Breast epithelium (tissue), 3 donors: ENCODE results near the gene BOK.
"Not testable (repeated sequence)": the region's sequence is repeated elsewhere in the genome, so short reads cannot be mapped to it uniquely, and the experiment has no call there.

Experiments
- POLR2A ChIP-seq: fragments of 450-650 bp; IDR thresholded peaks from one replicate; pipeline ENCODE4 v1.6.1; 2016; ENCODE audit warnings: antibody characterized with exemption, mild to moderate bottlenecking, moderate library complexity
- POLR2AphosphoS5 ChIP-seq, 3 donors: sonication (generic); formaldehyde crosslinking; IDR thresholded peaks; one replicate each; pipeline ENCODE4 v1.6.1; 2017; ENCODE audit warnings: antibody characterized with exemption in 3 of 3
- TF ChIP-seq, protein P1 (sequence below), 3 donors: fragments of 450-650 bp; IDR thresholded peaks; one replicate each; pipeline ENCODE4 v1.5.1; 2016 to 2017; ENCODE audit warnings: antibody characterized with exemption in 3 of 3, mild to moderate bottlenecking in 3 of 3, moderate library complexity in 3 of 3

DNA sequence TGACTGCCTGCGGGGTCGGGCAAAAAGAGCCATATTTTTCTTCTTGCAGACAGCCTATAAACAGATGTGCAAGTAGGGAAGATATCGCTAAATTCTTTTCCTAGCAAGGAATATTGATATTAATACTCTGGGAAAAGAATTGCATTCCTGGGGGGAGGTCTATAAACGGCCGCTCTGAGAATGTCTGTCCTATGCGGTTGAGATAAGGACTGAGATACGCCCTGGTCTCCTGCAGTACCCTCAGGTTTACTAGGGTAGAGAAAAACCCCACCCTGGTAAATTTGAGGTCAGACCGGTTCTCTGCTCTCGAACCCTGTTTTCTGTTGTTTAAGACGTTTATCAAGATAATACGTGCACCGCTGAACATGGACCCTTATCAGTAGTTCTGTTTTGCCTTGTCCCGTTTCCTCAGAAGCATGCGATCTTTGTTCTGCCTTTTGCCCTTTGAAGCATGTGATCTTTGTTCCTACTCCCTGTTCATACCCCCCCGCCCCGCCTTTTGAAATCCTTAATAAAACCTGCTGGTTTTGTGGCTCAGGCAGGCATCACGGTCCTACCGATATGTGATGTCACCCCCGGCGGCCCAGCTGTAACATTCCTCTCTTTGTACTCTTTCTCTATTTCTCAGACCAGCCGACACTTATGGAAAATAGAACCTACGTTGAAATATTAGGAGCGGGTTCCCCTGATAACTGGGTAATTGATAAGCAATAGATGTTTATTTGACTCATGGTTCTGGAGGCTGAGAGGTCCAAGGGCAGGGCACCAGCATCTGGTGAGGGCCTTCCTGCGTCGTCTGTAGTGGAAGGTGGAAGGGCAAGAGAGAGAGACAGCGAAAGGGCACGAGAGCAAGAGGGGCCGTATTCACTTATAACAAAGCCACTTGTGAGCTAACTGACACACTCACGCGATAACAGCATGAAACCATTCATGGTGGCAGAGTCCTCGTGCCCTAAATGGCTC, 32.4 kb upstream of the BOK start:
- TF ChIP-seq, protein P1, sequence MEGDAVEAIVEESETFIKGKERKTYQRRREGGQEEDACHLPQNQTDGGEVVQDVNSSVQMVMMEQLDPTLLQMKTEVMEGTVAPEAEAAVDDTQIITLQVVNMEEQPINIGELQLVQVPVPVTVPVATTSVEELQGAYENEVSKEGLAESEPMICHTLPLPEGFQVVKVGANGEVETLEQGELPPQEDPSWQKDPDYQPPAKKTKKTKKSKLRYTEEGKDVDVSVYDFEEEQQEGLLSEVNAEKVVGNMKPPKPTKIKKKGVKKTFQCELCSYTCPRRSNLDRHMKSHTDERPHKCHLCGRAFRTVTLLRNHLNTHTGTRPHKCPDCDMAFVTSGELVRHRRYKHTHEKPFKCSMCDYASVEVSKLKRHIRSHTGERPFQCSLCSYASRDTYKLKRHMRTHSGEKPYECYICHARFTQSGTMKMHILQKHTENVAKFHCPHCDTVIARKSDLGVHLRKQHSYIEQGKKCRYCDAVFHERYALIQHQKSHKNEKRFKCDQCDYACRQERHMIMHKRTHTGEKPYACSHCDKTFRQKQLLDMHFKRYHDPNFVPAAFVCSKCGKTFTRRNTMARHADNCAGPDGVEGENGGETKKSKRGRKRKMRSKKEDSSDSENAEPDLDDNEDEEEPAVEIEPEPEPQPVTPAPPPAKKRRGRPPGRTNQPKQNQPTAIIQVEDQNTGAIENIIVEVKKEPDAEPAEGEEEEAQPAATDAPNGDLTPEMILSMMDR (IDR thresholded peaks at IDR 0.05), result not testable (repeated sequence)
- TF ChIP-seq POLR2A; POLR2AphosphoS5 (IDR thresholded peaks at IDR 0.05): not testable (repeated sequence)
